Measurements from ENCODE around the gene RBBP6. TPM values are rescaled to one million over a fixed set of nuclear protein-coding genes. Genes with fewer than 3 reads are reported as not detected.
"Not testable (repeated sequence)": the region's sequence is repeated elsewhere in the genome, so short reads cannot be mapped to it uniquely, and the experiment has no call there.

The RBBP6 gene, protein sequence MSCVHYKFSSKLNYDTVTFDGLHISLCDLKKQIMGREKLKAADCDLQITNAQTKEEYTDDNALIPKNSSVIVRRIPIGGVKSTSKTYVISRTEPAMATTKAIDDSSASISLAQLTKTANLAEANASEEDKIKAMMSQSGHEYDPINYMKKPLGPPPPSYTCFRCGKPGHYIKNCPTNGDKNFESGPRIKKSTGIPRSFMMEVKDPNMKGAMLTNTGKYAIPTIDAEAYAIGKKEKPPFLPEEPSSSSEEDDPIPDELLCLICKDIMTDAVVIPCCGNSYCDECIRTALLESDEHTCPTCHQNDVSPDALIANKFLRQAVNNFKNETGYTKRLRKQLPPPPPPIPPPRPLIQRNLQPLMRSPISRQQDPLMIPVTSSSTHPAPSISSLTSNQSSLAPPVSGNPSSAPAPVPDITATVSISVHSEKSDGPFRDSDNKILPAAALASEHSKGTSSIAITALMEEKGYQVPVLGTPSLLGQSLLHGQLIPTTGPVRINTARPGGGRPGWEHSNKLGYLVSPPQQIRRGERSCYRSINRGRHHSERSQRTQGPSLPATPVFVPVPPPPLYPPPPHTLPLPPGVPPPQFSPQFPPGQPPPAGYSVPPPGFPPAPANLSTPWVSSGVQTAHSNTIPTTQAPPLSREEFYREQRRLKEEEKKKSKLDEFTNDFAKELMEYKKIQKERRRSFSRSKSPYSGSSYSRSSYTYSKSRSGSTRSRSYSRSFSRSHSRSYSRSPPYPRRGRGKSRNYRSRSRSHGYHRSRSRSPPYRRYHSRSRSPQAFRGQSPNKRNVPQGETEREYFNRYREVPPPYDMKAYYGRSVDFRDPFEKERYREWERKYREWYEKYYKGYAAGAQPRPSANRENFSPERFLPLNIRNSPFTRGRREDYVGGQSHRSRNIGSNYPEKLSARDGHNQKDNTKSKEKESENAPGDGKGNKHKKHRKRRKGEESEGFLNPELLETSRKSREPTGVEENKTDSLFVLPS (N-terminal part only)
- 109 TPM for polyA plus RNA-seq (ENCODE audit: insufficient read length)
- long read RNA-seq, donor 1, transcript RBBP6-204 (3 exons, 854 nt) = major isoform, 13 of 45 reads
- long read RNA-seq, donor 1, transcript RBBP6-213 (1 exons, 1,946 nt) = minor isoform, 12 of 45 reads
- long read RNA-seq, donor 1, partial matches to known transcripts = 20 of 45 reads
- long read RNA-seq, donor 1, other reads (novel, unspliced or antisense) = 0 of 45 reads
- long read RNA-seq, donor 2, transcript RBBP6-204 (3 exons, 854 nt) = major isoform, 17 of 30 reads
- long read RNA-seq, donor 2, transcript RBBP6-213 (1 exons, 1,946 nt) = minor isoform, 13 of 30 reads
- long read RNA-seq, donor 2, partial matches to known transcripts = 0 of 30 reads
- long read RNA-seq, donor 2, other reads (novel, unspliced or antisense) = 0 of 30 reads
- long read RNA-seq, donor 3, transcript RBBP6-204 (3 exons, 854 nt) = minor isoform, 5 of 22 reads
- long read RNA-seq, donor 3, transcript RBBP6-213 (1 exons, 1,946 nt) = major isoform, 10 of 22 reads
- long read RNA-seq, donor 3, partial matches to known transcripts = 7 of 22 reads
- long read RNA-seq, donor 3, other reads (novel, unspliced or antisense) = 0 of 22 reads
- long read RNA-seq, donor 4, partial matches to known transcripts = 0 of 4 reads
- long read RNA-seq, donor 4, other reads (novel, unspliced or antisense) = 0 of 4 reads
- long read RNA-seq, donor 5, transcript RBBP6-204 (3 exons, 854 nt) = major isoform, 16 of 38 reads
- long read RNA-seq, donor 5, transcript RBBP6-213 (1 exons, 1,946 nt) = minor isoform, 9 of 38 reads
- long read RNA-seq, donor 5, partial matches to known transcripts = 13 of 38 reads
- long read RNA-seq, donor 5, other reads (novel, unspliced or antisense) = 0 of 38 reads
- long read RNA-seq, donor 6, transcript RBBP6-204 (3 exons, 854 nt) = minor isoform, 9 of 33 reads
- long read RNA-seq, donor 6, transcript RBBP6-213 (1 exons, 1,946 nt) = major isoform, 13 of 33 reads
- long read RNA-seq, donor 6, partial matches to known transcripts = 11 of 33 reads
- long read RNA-seq, donor 6, other reads (novel, unspliced or antisense) = 0 of 33 reads
- long read RNA-seq, donor 7, transcript RBBP6-213 (1 exons, 1,946 nt) = minor isoform, 14 of 86 reads
- long read RNA-seq, donor 7, transcript RBBP6-204 (3 exons, 854 nt) = major isoform, 15 of 86 reads
- long read RNA-seq, donor 7, partial matches to known transcripts = 56 of 86 reads
- long read RNA-seq, donor 7, other reads (novel, unspliced or antisense) = 0 of 86 reads
- long read RNA-seq, donor 8, transcript RBBP6-213 (1 exons, 1,946 nt) = major isoform, 5 of 15 reads
- long read RNA-seq, donor 8, partial matches to known transcripts = 6 of 15 reads
- long read RNA-seq, donor 8, other reads (novel, unspliced or antisense) = 0 of 15 reads

DNA sequence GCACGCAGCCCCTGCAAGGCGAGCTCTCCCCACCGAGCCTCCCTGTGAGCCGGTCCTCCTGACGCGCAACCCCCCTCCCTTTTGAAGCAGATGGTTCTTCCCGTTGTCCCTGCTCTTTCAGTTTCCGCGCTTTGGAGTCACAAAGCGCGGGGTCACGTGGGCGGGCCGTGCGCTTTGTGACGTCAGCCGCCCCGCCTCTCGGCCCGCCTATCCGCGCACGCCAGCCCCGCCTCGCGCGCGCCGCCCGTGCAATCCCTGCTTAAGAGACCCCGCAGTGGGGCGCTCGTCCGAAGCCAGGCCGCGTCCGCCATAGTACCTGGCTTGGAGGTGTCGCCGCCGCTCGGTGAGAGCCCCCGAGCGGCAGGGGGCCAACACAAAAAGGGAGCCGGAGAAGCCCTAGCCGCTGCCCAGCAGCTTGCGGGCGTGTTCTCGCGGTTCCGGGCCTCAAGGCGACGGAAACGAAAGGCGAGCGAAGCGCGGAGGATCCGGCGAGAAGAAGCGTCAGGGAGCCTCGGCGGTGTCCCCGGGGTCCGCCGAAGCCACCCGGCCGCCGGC, at the start of gene RBBP6:
RBBP6 (plus strand) TSS at position 272 of the 555 bp plus-strand sequence. CDS start 1,061 bp downstream, outside the sequence.
- peak; percentile 97 for DNase-seq

DNA sequence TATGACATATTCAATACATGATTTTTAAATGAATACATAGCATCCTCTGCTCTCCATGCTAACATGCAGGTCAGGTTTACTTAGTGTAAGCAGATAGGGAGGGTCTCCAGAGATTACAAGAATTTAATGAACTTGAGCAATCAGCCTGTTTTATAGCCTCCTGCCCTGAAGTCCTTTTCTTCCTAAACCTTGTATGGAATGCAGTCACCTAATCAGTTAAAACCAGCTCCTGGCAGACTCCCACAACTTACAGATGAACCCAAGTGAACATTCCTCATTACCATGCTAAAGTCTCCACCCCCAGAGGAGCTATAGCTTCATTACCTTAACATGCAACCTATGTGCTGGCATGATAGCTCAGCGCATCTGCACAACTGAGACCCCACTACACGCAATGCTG, 48.5 kb upstream of the RBBP6 start:
- no peak for DNase-seq

DNA sequence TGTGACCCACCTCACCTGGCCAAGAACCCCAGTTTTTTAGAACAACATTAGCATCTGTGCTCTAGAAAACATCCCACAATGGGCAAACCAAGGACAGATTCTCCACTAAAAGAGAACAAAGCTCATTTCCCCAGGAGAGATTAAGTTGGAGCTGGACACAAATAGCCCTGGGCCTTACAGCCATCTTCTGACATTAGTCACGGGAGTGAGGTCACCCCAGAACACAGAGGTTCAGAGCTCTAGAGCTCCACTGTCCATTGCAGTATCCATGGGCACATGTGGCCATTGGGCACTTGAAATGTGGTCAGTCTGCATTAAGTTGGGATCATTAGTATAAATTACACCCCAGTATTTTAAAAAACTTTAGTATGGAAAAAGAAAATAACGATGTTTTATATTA, 47.6 kb upstream of the RBBP6 start:
- DNase-seq = no peak

DNA sequence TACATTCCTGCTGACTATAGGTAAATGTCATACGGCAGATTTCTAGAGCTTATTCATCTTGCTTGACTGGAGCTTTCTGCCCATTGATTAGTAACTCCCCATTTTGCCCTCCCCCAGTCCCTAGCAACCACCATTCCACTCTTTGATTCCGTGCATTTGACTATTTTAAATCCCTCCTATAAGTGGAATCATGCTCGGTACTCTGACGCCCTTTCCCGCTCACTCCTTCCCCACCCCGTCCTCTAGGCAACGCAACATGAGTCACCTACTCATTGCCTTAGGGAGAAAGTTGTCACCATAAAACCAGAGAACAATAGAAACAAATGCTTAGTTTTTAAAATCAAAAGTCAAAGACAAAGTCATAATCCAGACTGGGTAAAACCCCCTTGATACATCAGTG, 45.5 kb upstream of the RBBP6 start:
- no peak for DNase-seq

DNA sequence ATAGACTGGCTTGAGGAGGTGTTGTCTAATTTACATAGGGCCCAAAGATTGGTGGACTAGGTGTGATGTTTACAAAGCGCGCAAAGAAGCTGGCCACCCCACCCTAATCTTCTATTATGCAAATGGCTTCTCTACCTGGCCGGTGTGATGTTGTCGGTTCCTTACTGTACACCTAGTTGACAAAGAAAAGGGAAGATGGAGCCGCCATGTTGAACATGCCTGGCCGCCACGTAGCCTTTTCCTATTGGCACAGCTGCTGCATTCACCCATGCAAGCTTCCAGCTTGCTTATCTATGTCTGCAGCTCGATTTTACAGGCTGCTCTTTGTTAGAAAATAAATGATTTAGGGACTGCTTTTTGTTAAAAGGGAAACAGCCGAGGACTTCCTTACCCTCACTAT, 44.2 kb upstream of the RBBP6 start:
- DNase-seq = not testable (repeated sequence)

DNA sequence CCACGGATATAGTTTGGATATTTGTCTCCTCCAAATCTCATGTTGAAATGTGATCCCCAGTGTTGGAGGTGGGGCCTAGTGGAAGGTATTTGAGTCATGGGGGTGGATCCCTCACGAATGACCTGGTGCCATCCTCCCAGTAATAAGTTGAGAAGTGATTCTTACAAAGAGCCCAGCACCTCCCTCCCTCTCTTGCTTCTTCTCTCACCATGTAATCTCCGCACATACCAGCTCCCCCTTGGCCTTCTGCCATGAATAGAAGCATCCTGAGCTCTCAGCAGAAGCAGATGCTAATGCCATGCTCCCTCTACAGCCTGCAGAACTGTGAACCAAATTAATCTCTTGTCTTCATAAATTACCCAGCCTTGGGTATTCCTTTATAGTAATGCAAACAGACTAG, 41.9 kb upstream of the RBBP6 start:
- DNase-seq = no peak

DNA sequence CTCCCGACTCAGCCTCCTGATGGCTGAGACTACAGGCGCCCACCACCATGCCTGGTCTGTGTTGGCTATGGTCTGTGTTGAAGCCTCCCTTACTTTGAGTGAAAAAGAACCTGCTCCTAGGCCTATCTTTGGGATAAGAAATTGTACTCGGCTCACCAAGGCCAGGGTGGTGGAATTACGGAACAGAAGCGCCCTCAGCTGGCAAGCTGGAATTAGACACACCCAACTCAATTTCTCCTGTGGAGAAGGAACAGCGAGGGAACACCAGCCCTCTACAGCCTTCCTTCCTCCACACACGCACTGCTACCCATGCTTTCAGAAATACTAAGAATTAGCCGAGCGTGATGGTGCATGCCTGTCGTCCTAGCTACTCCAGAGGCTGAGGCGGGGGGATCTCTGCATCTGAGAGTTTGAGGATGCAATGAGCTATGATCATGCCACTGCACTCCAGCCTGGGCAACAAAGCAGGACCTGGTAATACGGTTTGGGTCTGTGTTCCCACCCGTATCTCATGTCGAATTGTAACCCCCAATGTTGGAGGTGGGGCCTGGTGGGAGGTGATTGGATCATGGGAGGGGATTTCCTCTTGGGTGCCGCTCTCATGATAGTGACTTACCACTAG, 40.1 kb upstream of the RBBP6 start:
- DNase-seq = peak; percentile 24

DNA sequence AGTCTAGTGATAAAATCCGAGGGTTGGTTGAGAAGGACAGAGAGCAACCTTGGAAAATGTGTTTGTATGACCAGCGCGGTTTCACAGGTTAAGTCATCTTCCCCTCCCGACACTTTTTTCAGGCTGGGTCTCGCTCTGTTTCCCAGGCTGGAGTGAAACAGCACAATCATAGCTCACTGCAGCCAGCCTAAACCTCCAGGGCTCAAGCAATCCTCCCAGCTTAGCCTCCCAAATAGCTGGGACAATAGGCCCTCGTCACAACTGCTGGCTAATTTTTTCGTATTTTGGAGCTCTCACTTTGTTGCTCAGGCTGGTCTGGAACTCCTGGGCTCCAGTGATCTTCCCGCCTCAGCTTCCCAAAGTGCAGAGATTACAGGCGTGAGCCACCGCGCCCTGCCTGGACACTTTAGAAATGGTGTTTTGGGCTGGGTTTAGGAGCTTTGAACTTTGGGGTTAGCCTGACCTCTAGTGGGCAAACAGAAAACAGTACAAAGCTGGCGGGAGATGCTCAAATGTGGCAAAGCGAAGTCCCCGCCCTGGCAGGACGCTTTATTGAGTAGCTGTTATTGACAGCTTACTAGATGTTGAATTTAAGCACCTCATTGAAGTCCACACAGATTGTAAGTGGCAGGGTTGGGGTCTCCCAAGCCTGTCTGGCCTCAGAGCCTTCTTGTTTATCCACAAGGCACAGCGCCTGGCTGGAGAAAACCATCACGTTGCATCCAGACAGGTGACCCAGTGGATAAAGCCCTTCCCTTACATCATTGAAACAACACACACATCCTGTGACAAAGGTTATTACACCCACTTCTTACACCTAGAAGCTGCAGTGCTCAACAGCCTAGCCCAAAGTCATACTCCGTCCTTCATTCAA, 34.7 kb upstream of the RBBP6 start:
- DNase-seq = peak; percentile 57

DNA sequence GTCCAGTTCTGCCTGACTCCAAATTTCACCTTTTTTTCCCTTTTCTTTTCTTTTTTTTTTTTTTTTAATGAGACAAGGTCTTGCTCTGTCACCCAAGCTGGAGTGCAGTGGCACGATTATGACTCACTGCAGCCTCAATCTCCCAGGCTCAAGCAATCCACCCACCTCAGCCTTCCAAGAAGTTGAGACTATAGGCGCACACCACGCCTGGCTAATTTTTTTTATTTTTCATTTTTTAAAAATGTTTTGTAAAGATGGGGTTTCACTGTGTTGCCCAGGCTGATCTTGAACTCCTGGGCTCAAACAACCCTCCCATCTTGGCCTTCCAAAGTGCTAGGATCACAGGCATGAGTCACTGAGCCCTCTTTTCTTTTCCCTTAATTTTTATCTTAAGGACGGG, 33.4 kb upstream of the RBBP6 start:
- DNase-seq = no peak

DNA sequence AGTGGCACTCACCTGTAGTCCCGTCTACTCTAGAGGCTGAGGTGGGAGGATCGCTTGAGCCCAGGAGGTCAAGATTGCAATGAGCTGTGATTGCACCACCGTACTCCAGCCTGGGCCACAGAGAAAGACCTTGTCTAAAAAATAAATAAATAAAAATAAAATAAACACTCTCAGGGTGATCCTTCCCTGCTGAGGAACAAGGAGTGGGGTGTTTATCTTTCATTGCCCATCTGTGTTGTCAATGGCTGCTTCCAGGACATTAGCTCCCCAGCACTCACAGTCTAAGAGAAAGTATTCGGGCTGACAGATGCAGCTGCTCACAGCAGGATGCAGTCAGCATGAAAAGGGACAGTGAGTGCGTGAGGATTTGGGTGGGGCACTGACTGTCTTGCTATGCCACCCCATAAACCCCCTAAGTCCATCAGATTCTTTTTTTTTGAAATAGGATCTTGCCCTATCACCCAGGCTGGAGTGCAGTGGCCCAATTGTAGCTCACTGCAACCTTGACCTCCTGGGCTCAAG, 31.3 kb upstream of the RBBP6 start:
- DNase-seq = no peak

DNA sequence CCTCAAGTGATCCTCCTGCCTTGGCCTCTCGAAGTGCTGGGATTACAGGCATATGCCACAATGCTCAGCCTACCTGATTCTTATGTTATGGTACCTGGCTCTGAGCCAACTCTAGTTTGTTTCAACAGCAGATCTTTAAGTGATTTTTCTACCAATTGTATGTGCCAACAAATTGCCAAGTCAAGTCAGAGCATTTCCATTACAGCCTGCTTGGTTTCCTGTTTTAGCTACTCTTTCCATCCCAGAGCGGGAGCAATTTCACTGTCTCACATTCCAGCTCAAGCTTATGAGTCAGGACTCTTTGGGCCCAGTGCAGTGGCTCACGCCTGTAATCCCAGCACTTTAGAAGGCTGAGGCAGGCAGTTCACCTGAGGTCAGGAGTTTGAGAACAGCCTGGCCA, 30.8 kb upstream of the RBBP6 start:
- no peak for DNase-seq

DNA sequence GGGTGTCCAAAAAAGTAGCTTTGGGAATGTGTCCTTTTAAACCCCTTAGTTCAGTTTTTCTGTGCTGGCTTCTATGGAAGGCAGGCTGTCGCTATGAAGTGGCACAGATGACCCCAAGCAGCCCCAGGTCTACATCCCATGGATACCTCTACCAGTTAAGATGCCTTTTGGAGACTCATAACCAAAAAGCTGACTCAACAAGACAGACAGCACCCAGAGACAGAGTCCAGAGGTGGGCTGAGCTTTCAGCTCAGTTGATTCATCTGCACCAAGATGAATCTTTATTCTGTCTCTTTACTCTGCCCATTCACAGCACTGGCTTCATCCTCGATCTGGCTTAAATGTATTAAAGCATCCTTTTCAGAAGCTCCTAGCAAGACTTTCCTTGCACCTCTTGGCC, 29.8 kb upstream of the RBBP6 start:
- no peak for DNase-seq

DNA sequence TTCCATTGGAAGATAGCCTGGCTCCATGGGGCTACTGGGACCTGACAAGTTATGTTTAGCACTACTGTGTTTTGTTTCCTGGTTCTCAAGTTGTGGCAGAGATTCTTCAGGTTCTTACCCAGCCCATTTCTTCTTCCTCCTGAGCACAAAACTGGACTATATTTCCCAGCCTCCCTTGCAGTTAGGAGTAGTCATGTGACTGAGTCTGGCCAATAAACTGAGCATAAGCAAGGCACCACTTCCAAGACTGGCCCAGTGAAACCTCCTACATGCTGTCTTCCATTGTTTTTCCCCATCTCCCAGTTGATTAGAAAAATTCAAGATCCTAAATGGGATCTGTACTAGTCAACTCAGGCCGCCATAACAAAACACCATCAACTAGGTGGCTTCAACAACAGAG, 28.2 kb upstream of the RBBP6 start:
- no peak for DNase-seq

DNA sequence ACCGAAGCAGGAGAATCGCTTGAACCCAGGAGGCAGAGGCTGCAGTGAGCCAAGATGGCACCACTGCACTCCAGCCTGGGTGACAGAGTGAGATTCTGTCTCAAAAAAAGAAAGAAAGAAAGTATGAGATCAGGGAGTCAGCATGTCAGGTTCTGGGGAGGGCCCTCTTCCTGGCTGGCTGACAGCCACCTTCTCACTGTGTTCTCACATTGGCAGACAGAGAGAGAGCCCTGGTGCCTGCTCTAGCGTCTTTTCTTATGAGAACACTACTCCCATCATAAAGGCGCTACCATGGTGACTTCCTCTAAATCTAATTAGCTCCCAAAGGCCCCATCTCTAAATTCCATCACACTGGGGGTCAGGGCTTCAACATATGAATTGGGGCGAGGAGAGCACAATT, 27.6 kb upstream of the RBBP6 start:
- DNase-seq = no peak

DNA sequence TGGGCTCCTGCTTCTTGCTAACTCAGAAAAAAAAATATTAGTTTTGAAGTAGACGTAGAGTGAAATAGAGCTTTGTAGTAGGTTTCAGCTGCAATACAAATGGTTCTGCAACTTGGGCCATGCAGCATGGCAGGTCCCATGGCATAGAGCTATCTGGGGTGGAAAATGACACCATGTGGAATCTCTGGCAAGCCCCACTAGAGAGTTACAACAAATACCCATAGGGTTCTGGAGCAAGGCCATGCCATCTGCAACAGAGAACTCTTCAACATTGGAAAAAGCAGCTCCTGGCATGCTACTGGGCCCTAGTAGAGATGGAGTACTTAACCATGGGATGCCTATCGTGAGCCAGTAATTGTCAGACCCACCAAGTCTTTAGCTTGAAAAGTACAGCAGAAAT, 25.3 kb upstream of the RBBP6 start:
- DNase-seq = no peak

DNA sequence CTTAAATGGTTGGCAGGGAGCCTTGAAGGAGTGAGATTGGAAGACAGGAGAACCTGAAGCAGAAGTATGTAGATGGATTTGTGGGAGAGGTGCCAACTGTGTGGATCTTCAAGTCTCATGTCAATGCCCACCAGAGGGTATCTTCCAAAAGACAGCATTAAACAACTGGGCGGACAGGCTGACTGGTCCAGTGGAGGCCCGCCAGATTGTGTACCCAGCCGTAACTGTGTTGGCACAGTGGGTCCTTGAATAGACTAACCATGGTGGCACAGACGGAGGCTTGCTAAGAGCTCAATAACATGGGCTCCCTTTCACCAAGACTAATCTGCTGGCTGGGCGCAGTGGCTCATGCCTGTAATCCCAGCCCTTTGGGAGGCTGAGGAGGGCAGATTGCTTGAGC, 24.2 kb upstream of the RBBP6 start:
- DNase-seq = no peak

DNA sequence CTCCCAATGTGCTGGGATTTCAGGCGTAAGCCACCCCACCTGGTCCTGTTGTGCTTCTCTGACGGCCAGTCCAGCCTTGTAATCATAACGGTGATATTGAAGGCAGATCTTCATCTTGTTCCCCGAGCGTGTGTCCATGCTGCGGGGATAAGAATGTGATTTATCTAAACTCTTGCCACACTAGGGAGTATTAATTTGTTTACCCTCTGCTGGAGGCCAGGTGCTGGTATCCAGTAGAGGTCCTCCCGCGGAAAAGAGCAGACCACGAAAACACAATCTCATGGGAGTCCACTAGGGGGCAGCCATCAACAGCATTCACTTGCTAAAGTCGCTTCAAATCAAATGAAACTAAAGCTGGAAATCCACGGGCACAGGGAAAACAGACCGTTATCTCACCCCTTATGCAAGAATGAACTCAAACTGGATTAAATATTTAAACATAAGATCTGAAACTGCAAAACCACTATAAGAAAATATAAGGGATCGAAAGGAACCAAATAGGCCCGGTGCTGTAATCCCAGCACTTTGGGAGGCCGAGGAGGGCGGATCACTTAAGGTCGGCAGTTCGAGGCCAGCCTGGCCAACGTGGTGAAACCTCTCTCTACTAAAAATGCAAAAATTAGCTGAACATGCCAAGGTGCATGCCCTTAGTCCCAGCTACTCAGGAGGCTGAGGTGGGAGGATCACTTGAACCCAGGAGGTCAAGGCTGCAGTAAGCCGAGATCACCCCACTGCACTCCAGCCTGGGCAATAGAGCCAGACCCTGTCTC, 22.3 kb upstream of the RBBP6 start:
- peak; percentile 85 for DNase-seq

Data from left kidney (tissue), 8 donors.